ENCODE data around the gene MYRF. TPM values are rescaled to one million over a fixed set of nuclear protein-coding genes. Genes with fewer than 3 reads are reported as not detected.

Gene MYRF
- total and polyA plus RNA-seq, 2 of the 4 experiments (the other 2 are of a cell fraction): 1.6 to 10.7 TPM

GRCh38 chr11:61702701-61703312 lies 49.6 kb upstream of the MYRF start:
- no peak overlapping the region for H4K5ac ChIP-seq (ENCODE audit: low read depth, low read length)
- no peak overlapping the region for H2BK20ac ChIP-seq (ENCODE audit: low read depth, low read length)
- WGBS, 2 experiments (ENCODE audit: extremely low coverage in 2 of 2, insufficient read length in 1 of 2): no CpG with 5 or more reads among the region's 11 CpGs
- H3K56ac ChIP-seq (ENCODE audit: extremely low read depth, insufficient read depth, low read length): no peak overlapping the region
- no peaks in the 10 kb centered on the region for H3K36me3 ChIP-seq (ENCODE audit: control insufficient read depth, insufficient read depth, low read length)
- H3K9me1 ChIP-seq (ENCODE audit: insufficient read depth, low read length): no peaks in the 10 kb centered on the region
- peaks cover 14% of the 10 kb centered on the region; the same call in 1 of the 2 replicates for H3K27me3 ChIP-seq (ENCODE audit: control insufficient read depth, insufficient read depth, low read length)
- H3K9me3 ChIP-seq (ENCODE audit: control insufficient read depth, insufficient read depth, low read length): no peaks in the 10 kb centered on the region
- no peak overlapping the region for H2BK15ac ChIP-seq (ENCODE audit: low read depth, low read length)
- no peak overlapping the region for H3K4me3 ChIP-seq (ENCODE audit: insufficient read depth, low read depth, low read length)
- ChIA-PET POLR2A (ENCODE audit: unreplicated experiment) (no interaction called here), CTCF (no interaction called here)
- no peak overlapping the region for H3K18ac ChIP-seq (ENCODE audit: low read depth, low read length)
- no peak overlapping the region for H3K27ac ChIP-seq (ENCODE audit: insufficient read depth, low read length)
- no peak overlapping the region for H2BK5ac ChIP-seq (ENCODE audit: low read depth, low read length, poor library complexity, severe bottlenecking)
- no peak overlapping the region for H4K91ac ChIP-seq (ENCODE audit: insufficient read depth, low read depth, low read length)
- H3K23ac ChIP-seq (ENCODE audit: low read depth, low read length): no peak overlapping the region
- dilution Hi-C loops (cut with HindIII; ENCODE audit: low sequenced_read_pairs, unreplicated experiment) (no loop called here), in situ Hi-C loops (cut with MboI; ENCODE audit: low sequenced_read_pairs) (no loop called here), intact Hi-C loops (cut with micrococcal nuclease) (no loop called here)
- H3K79me1 ChIP-seq (ENCODE audit: low read depth in 1 of 2, low read length in 2 of 2): no peaks in the 10 kb centered on the region
- ATAC-seq (ENCODE audit: low read depth): no peak
- H3K14ac ChIP-seq (replicated peaks; ENCODE audit: low read depth, low read length): no peak overlapping the region
- no peak overlapping the region for H3K4ac ChIP-seq (ENCODE audit: low read depth, low read length)
- no peak overlapping the region for H3K4me2 ChIP-seq (ENCODE audit: low read depth, low read length)
- no peak overlapping the region for H2BK120ac ChIP-seq (ENCODE audit: low read depth, low read length)
- H2AFZ ChIP-seq (replicated peaks; ENCODE audit: low read length, poor library complexity): no peak overlapping the region
- H2AK5ac ChIP-seq (ENCODE audit: low read depth, low read length): no peak overlapping the region
- H4K8ac ChIP-seq (ENCODE audit: low read depth in 2 of 2, low read length in 2 of 2): no peak overlapping the region
- no TSS peak for BruUV-seq (replicated peaks)
- no peaks in the 10 kb centered on the region for H4K20me1 ChIP-seq (ENCODE audit: insufficient read depth, low read length)
- H3K9ac ChIP-seq (ENCODE audit: low read depth, low read length): no peak overlapping the region
- DNase-seq: no peak
- H3K4me1 ChIP-seq (ENCODE audit: control insufficient read depth, insufficient read depth, low read length): peaks cover 2% of the 10 kb centered on the region; the same call in 1 of the 2 replicates
- no peak overlapping the region for H2AK9ac ChIP-seq (replicated peaks; ENCODE audit: low read depth, low read length, poor library complexity)
- TF ChIP-seq MAFK (IDR thresholded peaks at IDR 0.05; ENCODE audit: low read depth, low read length): no peak
- TF ChIP-seq ELK1 (IDR thresholded peaks at IDR 0.05; ENCODE audit: borderline replicate concordance, low read depth, low read length): no peak
- TF ChIP-seq USF2 (IDR thresholded peaks at IDR 0.05; ENCODE audit: low read depth, low read length): no peak
- TF ChIP-seq RCOR1 (IDR thresholded peaks at IDR 0.05; ENCODE audit: insufficient replicate concordance, low read length): no peak
- no peak for TF ChIP-seq POLR2A (IDR thresholded peaks at IDR 0.05; ENCODE audit: low read depth, low read length)
- TF ChIP-seq RFX5 (IDR thresholded peaks at IDR 0.05; ENCODE audit: low read depth, low read length): no peak
- TF ChIP-seq MXI1 (IDR thresholded peaks at IDR 0.05; ENCODE audit: borderline replicate concordance, low read depth, low read length): no peak
- TF ChIP-seq NFE2L2 (IDR thresholded peaks at IDR 0.05; ENCODE audit: low read depth, low read length): no peak
- no peak for TF ChIP-seq CEBPB (IDR thresholded peaks at IDR 0.05; ENCODE audit: low read depth, low read length)
